Measurements from ENCODE around the gene TAF11L4. TPM values are rescaled to one million over a fixed set of nuclear protein-coding genes. Genes with fewer than 3 reads are reported as not detected.
"Not testable (repeated sequence)": the region's sequence is repeated elsewhere in the genome, so short reads cannot be mapped to it uniquely, and the experiment has no call there.

TAF11L4 gene
- total RNA-seq, 1 donor from 2014 or later: not detected

DNA sequence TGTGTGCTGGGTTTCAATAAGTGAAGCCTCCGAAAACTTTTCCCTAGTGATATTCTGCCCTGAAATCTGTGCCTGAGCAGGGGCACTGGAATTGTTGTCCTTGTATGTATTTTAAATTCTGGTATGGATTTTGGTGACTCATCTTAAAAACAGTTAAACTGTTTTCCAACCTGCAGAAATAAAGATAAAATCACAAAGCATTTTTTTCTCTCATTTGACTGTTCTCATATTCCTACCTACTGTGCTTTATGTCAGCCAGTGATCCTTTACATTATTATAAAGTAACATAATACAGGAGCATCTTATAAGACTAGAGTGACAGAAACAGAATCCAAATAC lies 34.5 kb upstream of the TAF11L4 start:
- H4K20me1 ChIP-seq (ENCODE audit: insufficient read depth, low read length): no peaks in the 10 kb centered on the region
- no peaks in the 10 kb centered on the region for H3K9me3 ChIP-seq (ENCODE audit: insufficient read depth, low read depth, low read length)
- Mint-ChIP-seq H3K4me1 (ENCODE audit: low read depth, unreplicated experiment) (peaks cover 3% of the 10 kb centered on the region), H3K9me3 (ENCODE audit: unreplicated experiment) (no peaks in the 10 kb centered on the region), H3K27me3 (ENCODE audit: low read depth, unreplicated experiment) (no peaks in the 10 kb centered on the region), H3K36me3 (ENCODE audit: low read depth, unreplicated experiment) (no peaks in the 10 kb centered on the region), H3K27ac (ENCODE audit: unreplicated experiment) (no peak overlapping the region), H3K4me3 (ENCODE audit: unreplicated experiment) (no peak overlapping the region)
- DNase-seq (ENCODE audit: low read depth): no peak
- H2AFZ ChIP-seq (ENCODE audit: low read depth, low read length): no peak overlapping the region
- peaks cover 2% of the 10 kb centered on the region for H3K27me3 ChIP-seq (ENCODE audit: insufficient read depth, low read length)
- H3K4me1 ChIP-seq (ENCODE audit: insufficient read depth, low read length): no peaks in the 10 kb centered on the region
- H3K9ac ChIP-seq (ENCODE audit: low read length): no peak overlapping the region
- no peak overlapping the region for H3K4me3 ChIP-seq (ENCODE audit: insufficient read depth, low read depth, low read length)
- no peak overlapping the region for H3K4me2 ChIP-seq (ENCODE audit: low read length)
- no peak overlapping the region for H3K27ac ChIP-seq (ENCODE audit: low read depth, low read length)
- no peaks in the 10 kb centered on the region for H3K79me2 ChIP-seq (ENCODE audit: insufficient read depth, low read length)
- no peaks in the 10 kb centered on the region for H3K36me3 ChIP-seq (ENCODE audit: insufficient read depth, low read length)
- no peak for FAIRE-seq
- TF ChIP-seq EZH2 (IDR thresholded peaks at IDR 0.05; ENCODE audit: insufficient read depth, low read length): no peak
- TF ChIP-seq, protein P1, sequence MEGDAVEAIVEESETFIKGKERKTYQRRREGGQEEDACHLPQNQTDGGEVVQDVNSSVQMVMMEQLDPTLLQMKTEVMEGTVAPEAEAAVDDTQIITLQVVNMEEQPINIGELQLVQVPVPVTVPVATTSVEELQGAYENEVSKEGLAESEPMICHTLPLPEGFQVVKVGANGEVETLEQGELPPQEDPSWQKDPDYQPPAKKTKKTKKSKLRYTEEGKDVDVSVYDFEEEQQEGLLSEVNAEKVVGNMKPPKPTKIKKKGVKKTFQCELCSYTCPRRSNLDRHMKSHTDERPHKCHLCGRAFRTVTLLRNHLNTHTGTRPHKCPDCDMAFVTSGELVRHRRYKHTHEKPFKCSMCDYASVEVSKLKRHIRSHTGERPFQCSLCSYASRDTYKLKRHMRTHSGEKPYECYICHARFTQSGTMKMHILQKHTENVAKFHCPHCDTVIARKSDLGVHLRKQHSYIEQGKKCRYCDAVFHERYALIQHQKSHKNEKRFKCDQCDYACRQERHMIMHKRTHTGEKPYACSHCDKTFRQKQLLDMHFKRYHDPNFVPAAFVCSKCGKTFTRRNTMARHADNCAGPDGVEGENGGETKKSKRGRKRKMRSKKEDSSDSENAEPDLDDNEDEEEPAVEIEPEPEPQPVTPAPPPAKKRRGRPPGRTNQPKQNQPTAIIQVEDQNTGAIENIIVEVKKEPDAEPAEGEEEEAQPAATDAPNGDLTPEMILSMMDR (IDR thresholded peaks at IDR 0.05; ENCODE audit: insufficient read depth, low read depth, low read length): no peak

DNA sequence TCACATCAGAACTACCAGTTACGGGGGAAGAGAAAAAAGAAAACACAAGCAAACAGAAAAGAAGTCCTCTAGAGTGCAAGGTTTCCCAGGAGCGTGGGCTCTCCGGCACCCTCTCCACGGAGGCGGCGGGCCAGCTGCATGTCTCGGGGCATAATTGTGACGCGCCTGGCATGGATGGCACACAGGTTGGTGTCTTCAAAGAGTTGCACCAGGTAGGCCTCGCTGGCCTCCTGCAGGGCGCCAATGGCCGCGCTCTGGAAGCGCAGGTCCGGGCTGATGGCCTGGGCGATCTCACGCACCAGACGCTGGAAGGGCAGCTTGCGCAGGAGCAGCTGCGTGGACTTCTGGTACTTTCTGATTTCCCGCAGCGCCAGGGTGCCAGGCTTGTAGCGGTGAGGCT lies 30.3 kb upstream of the TAF11L4 start:
- not testable (repeated sequence) for H3K4me2 ChIP-seq (ENCODE audit: low read length); H4K20me1 ChIP-seq (ENCODE audit: insufficient read depth, low read length); H3K4me1 ChIP-seq (ENCODE audit: insufficient read depth, low read length); H3K9me3 ChIP-seq (ENCODE audit: insufficient read depth, low read depth, low read length); H3K27ac Mint-ChIP-seq (ENCODE audit: unreplicated experiment); H3K27me3 ChIP-seq (ENCODE audit: insufficient read depth, low read length); H3K9me3 Mint-ChIP-seq (ENCODE audit: unreplicated experiment); H3K4me3 Mint-ChIP-seq (ENCODE audit: unreplicated experiment); H3K27ac ChIP-seq (ENCODE audit: low read depth, low read length); H3K27me3 Mint-ChIP-seq (ENCODE audit: low read depth, unreplicated experiment); DNase-seq (ENCODE audit: low read depth); H2AFZ ChIP-seq (ENCODE audit: low read depth, low read length); H3K9ac ChIP-seq (ENCODE audit: low read length); FAIRE-seq; H3K4me1 Mint-ChIP-seq (ENCODE audit: low read depth, unreplicated experiment); H3K36me3 ChIP-seq (ENCODE audit: insufficient read depth, low read length); H3K36me3 Mint-ChIP-seq (ENCODE audit: low read depth, unreplicated experiment); H3K4me3 ChIP-seq (ENCODE audit: insufficient read depth, low read depth, low read length); H3K79me2 ChIP-seq (ENCODE audit: insufficient read depth, low read length)

DNA sequence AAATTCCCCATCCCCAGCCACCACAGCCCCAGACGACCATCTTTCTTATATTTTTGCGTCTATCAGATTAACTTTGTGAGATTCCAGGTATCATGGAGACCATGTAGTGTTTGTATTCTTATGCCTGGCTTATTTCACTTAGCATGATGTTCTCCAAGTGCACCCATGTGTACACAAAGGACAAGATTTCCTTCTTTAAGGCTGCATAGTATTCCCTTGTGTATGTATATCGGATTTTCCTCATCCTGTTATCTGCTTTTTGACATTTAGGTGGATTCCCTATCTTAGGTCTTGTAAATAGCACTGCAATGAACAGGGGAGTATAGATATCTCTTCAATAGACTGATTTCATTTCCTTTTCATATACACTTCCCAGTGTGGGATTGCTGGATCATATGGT lies 28.8 kb upstream of the TAF11L4 start:
- H3K27ac Mint-ChIP-seq (ENCODE audit: unreplicated experiment): no peak overlapping the region
- Histone ChIP-seq H4K20me1 (ENCODE audit: insufficient read depth, low read length) (no peaks in the 10 kb centered on the region), H3K4me3 (ENCODE audit: insufficient read depth, low read depth, low read length) (no peak overlapping the region), H3K27me3 (ENCODE audit: insufficient read depth, low read length) (peaks cover 2% of the 10 kb centered on the region), H3K27ac (ENCODE audit: low read depth, low read length) (no peak overlapping the region), H2AFZ (ENCODE audit: low read depth, low read length) (no peak overlapping the region), H3K9ac (ENCODE audit: low read length) (no peak overlapping the region), H3K4me2 (ENCODE audit: low read length) (no peak overlapping the region), H3K36me3 (ENCODE audit: insufficient read depth, low read length) (no peaks in the 10 kb centered on the region), H3K79me2 (ENCODE audit: insufficient read depth, low read length) (no peaks in the 10 kb centered on the region), H3K9me3 (ENCODE audit: insufficient read depth, low read depth, low read length) (no peaks in the 10 kb centered on the region), H3K4me1 (ENCODE audit: insufficient read depth, low read length) (no peaks in the 10 kb centered on the region)
- no peaks in the 10 kb centered on the region for H3K36me3 Mint-ChIP-seq (ENCODE audit: low read depth, unreplicated experiment)
- no peaks in the 10 kb centered on the region for H3K9me3 Mint-ChIP-seq (ENCODE audit: unreplicated experiment)
- no peak for TF ChIP-seq EZH2 (IDR thresholded peaks at IDR 0.05; ENCODE audit: insufficient read depth, low read length)
- TF ChIP-seq, protein P1 (IDR thresholded peaks at IDR 0.05; ENCODE audit: insufficient read depth, low read depth, low read length): no peak
- H3K27me3 Mint-ChIP-seq (ENCODE audit: low read depth, unreplicated experiment): no peaks in the 10 kb centered on the region
- H3K4me3 Mint-ChIP-seq (ENCODE audit: unreplicated experiment): no peak overlapping the region
- no peaks in the 10 kb centered on the region for H3K4me1 Mint-ChIP-seq (ENCODE audit: low read depth, unreplicated experiment)
- no peak for DNase-seq (ENCODE audit: low read depth)
- no peak for FAIRE-seq

All from astrocyte (in vitro differentiated cells and primary cell).